Nephron progenitor cell (in vitro differentiated cells): Measurements from ENCODE around the gene SDSL.

Experiments
- DNase-seq: peaks from one replicate; pipeline ENCODE4 v3.0.0; 2021
- H3K27ac Mint-ChIP-seq: 2 replicates; pipeline ENCODE4 v1.8.0; 2021; ENCODE audit warnings: mild to moderate bottlenecking, moderate library complexity, mixed read lengths
- H3K27me3 Mint-ChIP-seq: 2 replicates; pipeline ENCODE4 v1.8.0; 2021; ENCODE audit warnings: mild to moderate bottlenecking, low read depth, mixed read lengths; ENCODE audit not compliant: poor library complexity
- H3K36me3 Mint-ChIP-seq: 2 replicates; pipeline ENCODE4 v1.8.0; 2021; ENCODE audit warnings: low read depth, mixed read lengths
- H3K4me1 Mint-ChIP-seq: 2 replicates; pipeline ENCODE4 v1.8.0; 2021; ENCODE audit warnings: mixed read lengths
- H3K4me3 Mint-ChIP-seq: 2 replicates; pipeline ENCODE4 v1.8.0; 2021; ENCODE audit warnings: mild to moderate bottlenecking, moderate library complexity, mixed read lengths
- H3K9me3 Mint-ChIP-seq: 2 replicates; pipeline ENCODE4 v1.8.0; 2021; ENCODE audit warnings: mild to moderate bottlenecking, moderate library complexity, mixed read lengths
- TF ChIP-seq, protein P1 (sequence below): fragments of 200-600 bp; sonication (generic); IDR thresholded peaks from 2 replicates; pipeline ENCODE4 v1.5.0; 2021; ENCODE audit warnings: antibody characterized with exemption

Gene SDSL

DNA sequence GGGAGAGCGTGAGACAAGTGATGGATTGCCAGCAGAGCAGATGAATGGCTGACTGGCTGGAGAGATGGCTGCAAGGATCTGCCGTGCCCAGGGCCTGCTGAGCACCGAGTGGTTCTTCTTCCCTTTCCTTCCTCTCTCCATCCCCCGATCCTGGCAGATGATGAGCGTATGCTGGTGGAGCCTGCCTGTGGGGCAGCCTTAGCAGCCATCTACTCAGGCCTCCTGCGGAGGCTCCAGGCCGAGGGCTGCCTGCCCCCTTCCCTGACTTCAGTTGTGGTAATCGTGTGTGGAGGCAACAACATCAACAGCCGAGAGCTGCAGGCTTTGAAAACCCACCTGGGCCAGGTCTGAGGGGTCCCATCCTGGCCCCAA, 15.5 kb downstream of the SDSL start:
- Mint-ChIP-seq H3K9me3 (no peaks in the 10 kb centered on the region), H3K4me3 (no peak overlapping the region), H3K27me3 (peaks cover 12% of the 10 kb centered on the region), H3K36me3 (no peaks in the 10 kb centered on the region), H3K27ac (no peak overlapping the region), H3K4me1 (peaks cover 6% of the 10 kb centered on the region)
- DNase-seq, result no peak
- TF ChIP-seq, protein P1, sequence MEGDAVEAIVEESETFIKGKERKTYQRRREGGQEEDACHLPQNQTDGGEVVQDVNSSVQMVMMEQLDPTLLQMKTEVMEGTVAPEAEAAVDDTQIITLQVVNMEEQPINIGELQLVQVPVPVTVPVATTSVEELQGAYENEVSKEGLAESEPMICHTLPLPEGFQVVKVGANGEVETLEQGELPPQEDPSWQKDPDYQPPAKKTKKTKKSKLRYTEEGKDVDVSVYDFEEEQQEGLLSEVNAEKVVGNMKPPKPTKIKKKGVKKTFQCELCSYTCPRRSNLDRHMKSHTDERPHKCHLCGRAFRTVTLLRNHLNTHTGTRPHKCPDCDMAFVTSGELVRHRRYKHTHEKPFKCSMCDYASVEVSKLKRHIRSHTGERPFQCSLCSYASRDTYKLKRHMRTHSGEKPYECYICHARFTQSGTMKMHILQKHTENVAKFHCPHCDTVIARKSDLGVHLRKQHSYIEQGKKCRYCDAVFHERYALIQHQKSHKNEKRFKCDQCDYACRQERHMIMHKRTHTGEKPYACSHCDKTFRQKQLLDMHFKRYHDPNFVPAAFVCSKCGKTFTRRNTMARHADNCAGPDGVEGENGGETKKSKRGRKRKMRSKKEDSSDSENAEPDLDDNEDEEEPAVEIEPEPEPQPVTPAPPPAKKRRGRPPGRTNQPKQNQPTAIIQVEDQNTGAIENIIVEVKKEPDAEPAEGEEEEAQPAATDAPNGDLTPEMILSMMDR, result no peak

DNA sequence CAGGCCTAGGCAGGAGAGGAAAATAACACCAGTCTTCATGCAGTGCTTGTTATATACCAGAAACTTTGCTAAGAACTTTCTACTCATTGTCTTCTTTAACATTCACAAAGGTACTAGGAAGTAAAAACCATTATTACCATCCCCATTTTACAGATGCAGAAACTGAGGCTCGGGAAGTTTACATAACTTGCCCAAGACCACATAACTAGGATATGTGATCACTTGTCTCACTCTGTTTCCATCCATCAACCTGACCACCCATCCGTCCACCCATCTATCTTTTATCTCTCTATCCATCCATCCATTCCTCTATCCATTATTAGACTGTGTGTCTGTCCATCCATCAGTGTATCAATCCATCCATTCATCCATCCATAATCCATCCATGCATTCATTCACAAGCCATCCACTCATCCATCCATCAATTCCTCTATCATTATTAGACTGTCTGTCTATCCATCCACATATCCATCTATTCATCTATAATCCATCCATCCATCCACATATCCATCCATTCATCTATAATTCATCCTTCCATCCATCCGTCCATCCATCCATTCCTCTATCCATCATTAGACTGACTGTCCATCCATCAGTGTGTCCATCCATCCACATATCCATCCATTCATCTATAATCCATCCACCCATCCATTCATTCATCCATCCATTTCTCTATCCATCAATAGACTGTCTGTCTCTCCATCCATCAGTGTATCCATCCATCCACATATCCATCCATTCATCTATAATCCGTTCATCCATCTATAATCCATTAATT, 16.5 kb downstream of the SDSL start:
- H3K9me3 Mint-ChIP-seq, result no peaks in the 10 kb centered on the region

DNA sequence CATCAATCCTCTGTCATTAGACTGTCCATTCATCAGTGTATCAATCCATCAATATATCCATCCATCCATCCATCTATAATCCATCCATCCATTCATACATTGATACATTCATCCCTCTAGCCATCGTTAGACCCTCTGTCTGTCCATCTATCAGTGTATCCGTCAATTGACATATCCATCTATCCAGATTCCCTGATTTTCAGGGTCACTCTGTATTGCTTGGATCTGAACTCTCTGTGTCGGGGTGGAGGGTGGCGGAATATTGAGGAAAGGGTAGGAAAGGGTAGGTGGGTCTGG, 17.1 kb downstream of the SDSL start:
- peaks cover 23% of the 10 kb centered on the region for H3K27me3 Mint-ChIP-seq
- H3K9me3 Mint-ChIP-seq, result no peaks in the 10 kb centered on the region
- no peak for DNase-seq
- no peak overlapping the region for H3K27ac Mint-ChIP-seq
- peaks cover 6% of the 10 kb centered on the region for H3K4me1 Mint-ChIP-seq
- TF ChIP-seq, protein P1, result no peak
- H3K36me3 Mint-ChIP-seq, result no peaks in the 10 kb centered on the region
- no peak overlapping the region for H3K4me3 Mint-ChIP-seq

More for the DNA sequence above, 16.5 kb downstream of the SDSL start:
- TF ChIP-seq, protein P1, result no peak
- peaks cover 20% of the 10 kb centered on the region for H3K27me3 Mint-ChIP-seq
- H3K36me3 Mint-ChIP-seq, result no peaks in the 10 kb centered on the region
- DNase-seq, result no peak
- no peak overlapping the region for H3K27ac Mint-ChIP-seq
- peaks cover 6% of the 10 kb centered on the region for H3K4me1 Mint-ChIP-seq
- no peak overlapping the region for H3K4me3 Mint-ChIP-seq

DNA sequence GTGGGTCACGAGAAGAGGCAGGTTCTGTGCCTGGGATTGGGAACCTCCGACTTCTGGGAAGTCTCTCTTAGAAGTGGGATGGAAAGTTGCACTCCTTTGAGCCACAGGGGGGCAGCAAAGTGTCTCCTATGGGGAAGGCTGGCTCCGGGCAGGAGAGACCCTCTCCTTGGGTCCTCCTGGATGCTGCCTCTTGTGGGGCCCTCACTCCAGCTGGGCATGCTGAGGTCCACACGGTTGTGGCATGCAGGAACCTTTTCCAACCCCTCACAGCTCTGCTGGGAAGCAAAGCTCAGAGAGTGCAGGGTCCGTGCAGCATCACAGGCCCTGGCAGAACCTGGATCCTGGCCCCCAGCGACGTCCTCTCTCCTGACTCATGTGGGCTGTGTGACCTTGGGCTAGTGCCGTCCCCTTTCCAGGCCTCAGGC, 17.4 kb downstream of the SDSL start:
- TF ChIP-seq, protein P1, result peak; percentile 77
- Mint-ChIP-seq H3K9me3 (no peaks in the 10 kb centered on the region), H3K27me3 (peaks cover 23% of the 10 kb centered on the region), H3K4me3 (no peak overlapping the region), H3K36me3 (no peaks in the 10 kb centered on the region), H3K27ac (no peak overlapping the region), H3K4me1 (peaks cover 6% of the 10 kb centered on the region)
- peak; percentile 83 for DNase-seq

DNA sequence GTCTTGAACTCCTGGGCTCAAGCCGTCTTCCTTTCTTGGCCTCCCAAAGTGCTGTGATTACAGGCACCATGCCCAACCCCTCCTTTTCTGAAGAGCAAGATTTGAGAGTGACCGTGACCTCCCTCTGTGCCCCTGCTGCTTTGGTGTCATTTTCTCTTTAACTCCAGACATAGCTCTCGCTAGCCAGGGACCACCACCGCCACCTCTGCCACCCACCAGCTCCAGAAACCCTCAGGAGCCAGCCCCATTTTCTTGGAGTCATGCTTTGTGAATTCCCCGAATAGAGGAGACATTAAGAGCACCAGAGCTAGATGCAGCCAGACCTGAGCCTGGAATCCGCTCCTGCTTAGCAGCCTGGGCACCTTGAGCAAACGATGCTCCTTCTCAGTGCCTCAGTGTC, 18.2 kb downstream of the SDSL start:
- no peak overlapping the region for H3K27ac Mint-ChIP-seq
- DNase-seq, result no peak
- no peak overlapping the region for H3K4me3 Mint-ChIP-seq
- H3K9me3 Mint-ChIP-seq, result no peaks in the 10 kb centered on the region
- peaks cover 6% of the 10 kb centered on the region for H3K4me1 Mint-ChIP-seq
- peaks cover 28% of the 10 kb centered on the region for H3K27me3 Mint-ChIP-seq
- TF ChIP-seq, protein P1, result no peak
- no peaks in the 10 kb centered on the region for H3K36me3 Mint-ChIP-seq
